Tibial nerve (tissue), 4 donors: ENCODE data around the gene BCL3. TPM values are rescaled to one million over a fixed set of nuclear protein-coding genes. Genes with fewer than 3 reads are reported as not detected.
"Not testable (repeated sequence)": the region's sequence is repeated elsewhere in the genome, so short reads cannot be mapped to it uniquely, and the experiment has no call there.

Source experiments
- DNase-seq, 2 donors: peaks; one replicate each; pipeline ENCODE4 v3.0.0-alpha.2; 2019; ENCODE audit warnings: low spot score in 2 of 2
- H3K27ac ChIP-seq, 4 donors: fragments of 200-600 bp; sonication (generic) in 3 of 4; one replicate each; pipeline ENCODE4 v1.5.1; 2017 to 2019; ENCODE audit warnings: mild to moderate bottlenecking in 1 of 4
- H3K27me3 ChIP-seq, 2 donors: fragments of 200-600 bp; sonication (generic) in 1 of 2; one replicate each; pipeline versions ENCODE4 v1.5.1 to v1.6.0; 2017 to 2019
- H3K36me3 ChIP-seq, 3 donors: fragments of 200-600 bp; sonication (generic); one replicate each; pipeline ENCODE4 v1.5.1; 2018 to 2019
- H3K4me1 ChIP-seq, 4 donors: fragments of 200-600 bp; sonication (generic) in 3 of 4; one replicate each; pipeline ENCODE4 v1.5.1; 2017 to 2019
- H3K4me3 ChIP-seq, 4 donors: fragments of 200-600 bp; sonication (generic) in 3 of 4; one replicate each; pipeline ENCODE4 v1.5.1; 2017 to 2019; ENCODE audit warnings: mild to moderate bottlenecking in 1 of 4, moderate library complexity in 1 of 4
- H3K9me3 ChIP-seq, 4 donors: fragments of 200-600 bp; sonication (generic) in 3 of 4; one replicate each; pipeline ENCODE4 v1.5.1; 2017 to 2019
- CTCF ChIP-seq, 5 experiments: fragments of 200-600 bp in 3 of 5; fragments of 450-650 bp in 2 of 5; sonication (generic) in 3 of 5; IDR thresholded peaks; one replicate each; pipeline ENCODE4 v1.5.1; 2016 to 2019; ENCODE audit warnings: antibody characterized with exemption in 5 of 5, mild to moderate bottlenecking in 3 of 5, moderate library complexity in 2 of 5
- EP300 ChIP-seq, 2 donors: sonication (generic); formaldehyde crosslinking; IDR thresholded peaks; one replicate each; pipeline ENCODE4 v1.6.1; 2017; ENCODE audit warnings: antibody characterized with exemption in 2 of 2, mild to moderate bottlenecking in 1 of 2
- POLR2A ChIP-seq, 2 donors: fragments of 450-650 bp; IDR thresholded peaks; one replicate each; pipeline ENCODE4 v1.6.1; 2017; ENCODE audit warnings: antibody characterized with exemption in 2 of 2, mild to moderate bottlenecking in 2 of 2, moderate library complexity in 2 of 2
- WGBS, 2 donors: methylation state at CpG; one replicate each; pipeline ENCODE4 v1.1.5; 2018; 5-methylcytosine and 5-hydroxymethylcytosine counted together
- total RNA-seq, 4 donors: library from RNA; depleted of rRNA; stranded (reverse); fragments of >200 nt; gene quantifications; one replicate each; pipeline ENCODE4 v1.1.0, GENCODE V29; 2016

Gene BCL3
- total RNA-seq, 4 donors from 2014 or later = 10.3 to 37.8 (median 18.0) TPM

GRCh38 chr19:44719262-44719701 is 29.2 kb upstream of the BCL3 start:
- H3K9me3 ChIP-seq = peaks cover 0 to 12% (median 0%) of the 10 kb centered on the region in 4 donors
- no peaks in the 10 kb centered on the region for H3K27me3 ChIP-seq
- 74 to 80% methylated on average over 8 of the region's 8 CpGs for WGBS, 2 donors
- no peak for TF ChIP-seq POLR2A (IDR thresholded peaks at IDR 0.05)
- TF ChIP-seq EP300 (IDR thresholded peaks at IDR 0.05) = no peak
- no peak for TF ChIP-seq CTCF (IDR thresholded peaks at IDR 0.05)
- H3K4me3 ChIP-seq = no peak overlapping the region
- H3K4me1 ChIP-seq = peaks cover 0 to 50% (median 19%) of the 10 kb centered on the region in 4 donors
- no peak overlapping the region for H3K27ac ChIP-seq
- DNase-seq = no peak
- no peaks in the 10 kb centered on the region for H3K36me3 ChIP-seq

DNA sequence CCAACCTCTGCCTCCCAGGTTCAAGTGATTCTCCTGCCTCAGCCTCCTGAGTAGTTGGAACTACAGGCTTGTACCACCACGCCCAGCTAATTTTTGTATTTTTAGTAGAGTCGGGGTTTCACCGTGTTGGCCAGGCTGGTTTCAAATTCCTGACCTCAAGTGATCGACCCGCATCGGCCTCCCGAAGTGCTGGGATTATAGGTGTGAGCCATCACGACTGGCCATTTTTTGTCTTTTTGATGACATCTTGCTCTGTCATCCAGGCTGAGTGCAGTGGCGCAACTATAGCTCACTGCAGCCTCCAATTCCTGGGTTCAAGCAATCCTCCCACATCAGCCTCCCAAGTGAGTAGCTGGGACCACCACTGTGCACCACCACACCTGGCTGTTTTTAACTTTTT is 28.1 kb upstream of the BCL3 start:
- not testable (repeated sequence) for H3K27ac ChIP-seq, H3K4me3 ChIP-seq, H3K27me3 ChIP-seq, H3K9me3 ChIP-seq, H3K36me3 ChIP-seq, DNase-seq
- H3K4me1 ChIP-seq = peaks cover 0 to 62% (median 28%) of the 10 kb centered on the region in 4 donors
- WGBS, 2 donors = 81% methylated on average over 9 of the region's 9 CpGs

- H3K36me3 ChIP-seq = no peaks in the 10 kb centered on the region
- 53 to 59% methylated on average over 6 of the region's 6 CpGs for WGBS, 2 donors
- no peaks in the 10 kb centered on the region for H3K9me3 ChIP-seq
- no peak overlapping the region for H3K27ac ChIP-seq
- no peaks in the 10 kb centered on the region for H3K27me3 ChIP-seq
- peaks cover 0 to 66% (median 30%) of the 10 kb centered on the region in 4 donors for H3K4me1 ChIP-seq
- no peak for DNase-seq
- TF ChIP-seq POLR2A (IDR thresholded peaks at IDR 0.05) (no peak), EP300 (IDR thresholded peaks at IDR 0.05) (no peak), CTCF (IDR thresholded peaks at IDR 0.05) (no peak)
- no peak overlapping the region for H3K4me3 ChIP-seq
These were observed 27.6 kb upstream of the BCL3 start for GRCh38 chr19:44720945-44721344.

- H3K27ac ChIP-seq, H3K36me3 ChIP-seq: not testable (repeated sequence)
- WGBS, 2 donors = 73 to 77% methylated on average over 5 of the region's 5 CpGs
These were observed 27.1 kb upstream of the BCL3 start for GRCh38 chr19:44721369-44721768.

DNA sequence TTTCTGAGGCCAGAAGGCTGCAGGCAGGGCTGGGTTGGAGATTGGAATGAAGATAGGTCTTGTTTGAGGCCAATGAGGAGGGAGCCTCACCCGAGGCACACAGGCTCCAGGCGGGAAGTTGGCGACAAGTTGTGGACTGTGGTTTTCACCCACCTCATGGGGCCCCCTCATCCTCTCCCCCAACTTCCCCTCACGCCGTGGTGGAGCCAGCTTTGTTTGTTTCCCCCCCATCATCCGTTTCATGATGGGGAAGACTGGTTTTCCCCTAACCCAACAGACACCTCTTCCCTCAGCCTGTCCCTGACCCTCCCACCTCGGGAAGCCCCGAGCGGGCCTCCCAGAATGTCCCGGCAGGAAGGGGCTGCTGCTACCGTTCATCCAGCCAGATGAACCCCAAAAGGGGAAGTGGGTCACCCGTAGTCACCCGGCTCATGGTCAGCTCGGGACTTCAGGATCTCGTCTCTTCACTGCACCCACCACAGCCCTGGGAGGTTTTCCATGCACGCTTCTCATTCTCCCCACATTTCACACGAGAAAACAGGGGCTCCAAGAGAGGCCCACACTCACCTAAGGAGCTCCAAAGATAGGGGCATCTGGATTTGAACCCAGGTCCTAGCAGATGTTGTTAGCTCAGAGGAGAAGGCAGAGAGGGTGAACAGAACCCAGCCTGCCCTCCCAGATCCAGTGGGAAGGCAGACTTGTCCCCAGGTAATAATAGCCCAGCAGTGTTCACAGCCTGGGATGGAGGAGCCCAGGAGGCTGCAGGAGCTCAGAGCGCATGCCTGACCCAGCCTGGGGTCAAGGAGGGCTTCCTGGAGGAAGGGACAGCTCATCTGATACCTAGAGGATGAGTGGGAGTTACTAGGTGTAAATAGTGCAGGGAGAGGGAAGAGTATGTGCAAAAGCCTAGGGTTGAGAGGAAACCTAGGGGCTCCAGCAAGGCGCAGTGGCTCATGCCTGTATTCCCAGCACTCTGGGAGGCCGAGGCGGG is 26.1 kb upstream of the BCL3 start:
- no peak for DNase-seq
- Histone ChIP-seq H3K27ac (peak overlapping the region in 2 of 4 donors; percentile 7 to 44), H3K4me1 (peaks cover 0 to 66% (median 30%) of the 10 kb centered on the region in 4 donors), H3K36me3 (no peaks in the 10 kb centered on the region), H3K27me3 (no peaks in the 10 kb centered on the region), H3K4me3 (no peak overlapping the region), H3K9me3 (no peaks in the 10 kb centered on the region)
- no peak for TF ChIP-seq EP300 (IDR thresholded peaks at IDR 0.05)
- TF ChIP-seq POLR2A (IDR thresholded peaks at IDR 0.05) = no peak
- no peak for TF ChIP-seq CTCF (IDR thresholded peaks at IDR 0.05)
- 49 to 51% methylated on average over 21 of the region's 21 CpGs for WGBS, 2 donors

More at GRCh38 chr19:44721369-44721768, 27.1 kb upstream of the BCL3 start:
- H3K4me1 ChIP-seq = peaks cover 0 to 66% (median 30%) of the 10 kb centered on the region in 4 donors
- H3K4me3 ChIP-seq, H3K9me3 ChIP-seq, H3K27me3 ChIP-seq, DNase-seq: not testable (repeated sequence)

DNA sequence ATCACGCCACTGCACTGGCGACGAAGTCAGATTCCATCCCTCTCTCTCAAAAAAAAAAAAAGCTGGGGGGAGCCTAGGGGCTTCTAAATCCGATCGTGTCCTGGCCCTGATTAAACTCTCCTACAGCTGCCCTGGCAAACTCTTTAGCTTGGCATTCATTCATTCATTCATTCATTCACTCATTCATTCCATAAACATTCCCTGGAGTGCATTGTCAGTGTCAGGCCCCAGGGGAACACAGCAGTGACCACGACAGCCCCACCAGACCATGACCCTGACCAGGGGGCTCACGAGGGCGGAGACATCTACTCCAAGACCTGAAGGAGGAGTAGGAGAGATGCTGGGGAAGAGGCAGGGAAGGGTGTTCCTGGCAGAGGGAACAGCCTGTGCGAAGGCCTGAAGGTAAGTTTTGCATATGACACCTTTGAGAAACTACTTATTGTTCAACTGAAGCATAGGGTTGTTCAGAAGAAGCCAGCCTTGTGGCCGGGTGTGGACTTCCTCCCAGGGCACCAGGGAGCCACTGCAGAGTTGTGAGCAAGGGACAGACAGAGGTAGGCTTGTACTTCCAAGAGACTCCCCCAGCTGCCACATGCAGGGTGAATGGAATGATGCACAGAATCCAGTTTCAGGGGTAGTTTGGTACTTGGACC is 25.1 kb upstream of the BCL3 start:
- Histone ChIP-seq H3K9me3 (no peaks in the 10 kb centered on the region), H3K27me3 (no peaks in the 10 kb centered on the region), H3K4me3 (peak overlapping the region in 1 of 4 donors; percentile 0), H3K27ac (no peak overlapping the region), H3K36me3 (no peaks in the 10 kb centered on the region), H3K4me1 (peaks cover 0 to 59% (median 28%) of the 10 kb centered on the region in 4 donors)
- WGBS, 2 donors = 59 to 66% methylated on average over 10 of the region's 10 CpGs
- no peak for TF ChIP-seq CTCF (IDR thresholded peaks at IDR 0.05)
- no peak for TF ChIP-seq EP300 (IDR thresholded peaks at IDR 0.05)
- TF ChIP-seq POLR2A (IDR thresholded peaks at IDR 0.05) = no peak
- DNase-seq = no peak
